Keratinocyte (primary cell): ENCODE results near the gene SHPK. TPM values are rescaled to one million over a fixed set of nuclear protein-coding genes. Genes with fewer than 3 reads are reported as not detected.

Experiments
- DNase-seq: peaks from one replicate; pipeline ENCODE4 v3.0.0-alpha.2; 2011; ENCODE audit warnings: low read depth, missing footprints, low spot score
- FAIRE-seq: peaks from 2 replicates; lab custom pipeline; 2011; peaks lifted over from hg19 to GRCh38; lab: Jason Lieb, UNC
- H2AFZ ChIP-seq: 2 replicates; pipeline ENCODE4 v1.6.0; 2012; ENCODE audit warnings: low read length, control low read depth, inconsistent platforms; ENCODE audit not compliant: control insufficient read depth
- H3K27ac ChIP-seq: 2 replicates; pipeline ENCODE4 v1.5.1; 2011; ENCODE audit warnings: low read length; ENCODE audit not compliant: control insufficient read depth, insufficient read depth
- H3K27me3 ChIP-seq: 3 replicates; pipeline ENCODE4 v1.6.0; 2011; ENCODE audit warnings: low read length; ENCODE audit not compliant: control insufficient read depth, insufficient read depth; ENCODE audit errors: extremely low read depth
- H3K36me3 ChIP-seq, 2 experiments: 2 replicates in 1 of 2; 3 replicates in 1 of 2; pipeline ENCODE4 v1.5.1; 2011; ENCODE audit warnings: low read length in 2 of 2, mild to moderate bottlenecking in 1 of 2; ENCODE audit not compliant: control insufficient read depth in 2 of 2, insufficient read depth in 2 of 2; ENCODE audit errors: extremely low read depth in 1 of 2
- H3K4me1 ChIP-seq: 3 replicates; pipeline ENCODE4 v1.5.1; 2011; ENCODE audit warnings: low read length; ENCODE audit not compliant: control insufficient read depth, insufficient read depth; ENCODE audit errors: extremely low read depth
- H3K4me2 ChIP-seq: 3 replicates; pipeline ENCODE4 v1.6.0; 2011; ENCODE audit warnings: low read depth, low read length; ENCODE audit not compliant: control insufficient read depth, insufficient read depth; ENCODE audit errors: extremely low read depth
- H3K4me3 ChIP-seq, 3 experiments: fragments of 200-600 bp in 1 of 3; sonication (generic) in 1 of 3; 2 replicates in 2 of 3; 3 replicates in 1 of 3; pipeline ENCODE4 v1.5.1; 2011 to 2016; ENCODE audit warnings: low read length in 3 of 3, mild to moderate bottlenecking in 3 of 3, control low read depth in 2 of 3, inconsistent platforms in 1 of 3, low read depth in 1 of 3, mixed read lengths in 1 of 3, mixed run types in 1 of 3, moderate library complexity in 1 of 3; ENCODE audit not compliant: control insufficient read depth in 2 of 3, insufficient read depth in 2 of 3; ENCODE audit errors: extremely low read depth in 1 of 3
- H3K79me2 ChIP-seq: 2 replicates; pipeline ENCODE4 v1.6.0; 2012; ENCODE audit warnings: low read length; ENCODE audit not compliant: control insufficient read depth, insufficient read depth
- H3K9ac ChIP-seq: 3 replicates; pipeline ENCODE4 v1.6.0; 2011; ENCODE audit warnings: low read length; ENCODE audit not compliant: control insufficient read depth, insufficient read depth; ENCODE audit errors: extremely low read depth
- H3K9me1 ChIP-seq: 3 replicates; pipeline ENCODE4 v1.6.0; 2011; ENCODE audit warnings: low read length; ENCODE audit not compliant: control insufficient read depth, insufficient read depth; ENCODE audit errors: extremely low read depth
- H3K9me3 ChIP-seq: 2 replicates; pipeline ENCODE4 v1.5.1; 2012; ENCODE audit warnings: low read depth, low read length; ENCODE audit not compliant: control insufficient read depth
- H4K20me1 ChIP-seq: 3 replicates; pipeline ENCODE4 v1.6.0; 2011; ENCODE audit warnings: low read length; ENCODE audit not compliant: control insufficient read depth, insufficient read depth; ENCODE audit errors: extremely low read depth
- CTCF ChIP-seq, 3 experiments: IDR thresholded peaks in 1 of 3; conservative IDR thresholded peaks in 1 of 3; optimal IDR thresholded peaks in 1 of 3; 2 replicates in 2 of 3; 3 replicates in 1 of 3; pipeline versions ENCODE3 to v1.5.1; 2011; ENCODE audit warnings: low read length in 3 of 3, mild to moderate bottlenecking in 3 of 3, moderate library complexity in 2 of 3, control low read depth in 1 of 3, inconsistent platforms in 1 of 3; ENCODE audit not compliant: insufficient read depth in 2 of 3; ENCODE audit errors: extremely low read depth in 1 of 3
- EZH2 ChIP-seq: IDR thresholded peaks from one replicate; pipeline ENCODE4 v1.6.1; 2012; ENCODE audit warnings: inconsistent platforms, mild to moderate bottlenecking, low read length, moderate library complexity
- dilution Hi-C: fragments of 300-500 bp; cut with MboI; formaldehyde crosslinking; loops from one replicate; pipeline ENCODE4 v1.7.0; 2020; ENCODE audit warnings: low sequenced_read_pairs; ENCODE audit not compliant: extremely low pct_ligation_motif_present
- polyA plus RNA-seq, 5 experiments: library from polyadenylated mRNA; depleted of rRNA in 3 of 5; stranded (reverse) in 3 of 5; stranded (forward) in 1 of 5; unstranded in 1 of 5; fragments of >200 nt; gene quantifications; 1 replicate in 1 of 5; 2 replicates in 3 of 5; 3 replicates in 1 of 5; pipeline versions ENCODE4 v1.2.1 to v1.2.3, GENCODE V29; 2011 to 2012; ENCODE audit warnings: missing spikeins in 2 of 5, low read depth in 1 of 5, low replicate concordance in 1 of 5

SHPK gene
- polyA plus RNA-seq, 1 donor (not counting 4 experiments of a cell fraction or from before 2014, with no cell fraction given): 9.2 TPM

GRCh38 chr17:3645310-3645709 is 9.3 kb upstream of the SHPK start:
- peaks cover 2% of the 10 kb centered on the region for H3K9me1 ChIP-seq
- no peaks in the 10 kb centered on the region for H3K4me1 ChIP-seq
- no peaks in the 10 kb centered on the region for H4K20me1 ChIP-seq
- no peaks in the 10 kb centered on the region for H3K79me2 ChIP-seq
- H3K9me3 ChIP-seq: no peaks in the 10 kb centered on the region
- H3K9ac ChIP-seq: no peak overlapping the region
- FAIRE-seq (no peak), DNase-seq (no peak)
- dilution Hi-C loops: no loop called here
- no peak overlapping the region for H3K27ac ChIP-seq
- no peak overlapping the region for H3K4me3 ChIP-seq
- peaks cover 11 to 13% of the 10 kb centered on the region in 2 experiments for H3K36me3 ChIP-seq
- no peak overlapping the region for H2AFZ ChIP-seq
- H3K4me2 ChIP-seq: no peak overlapping the region
- no peaks in the 10 kb centered on the region for H3K27me3 ChIP-seq
- TF ChIP-seq EZH2 (no peak), CTCF (optimal IDR thresholded peaks at IDR 0.05 in 1 of 3, IDR thresholded peaks at IDR 0.05 in 1 of 3, conservative IDR thresholded peaks at IDR 0.05 in 1 of 3; ENCODE audit: extremely low read depth in 1 of 3, insufficient read depth in 2 of 3, low read length in 3 of 3) (no peak)

- Histone ChIP-seq H3K4me1 (no peaks in the 10 kb centered on the region), H3K36me3 (peaks cover 11 to 12% of the 10 kb centered on the region in 2 experiments), H3K9me3 (no peaks in the 10 kb centered on the region), H3K79me2 (no peaks in the 10 kb centered on the region), H4K20me1 (no peaks in the 10 kb centered on the region), H3K27me3 (no peaks in the 10 kb centered on the region), H3K27ac (no peak overlapping the region), H3K4me3 (no peak overlapping the region), H2AFZ (no peak overlapping the region), H3K9me1 (no peaks in the 10 kb centered on the region), H3K9ac (no peak overlapping the region), H3K4me2 (no peak overlapping the region)
- DNase-seq: no peak
- no peak for FAIRE-seq
- dilution Hi-C loops: no loop called here
- no peak for TF ChIP-seq CTCF (optimal IDR thresholded peaks at IDR 0.05 in 1 of 3, IDR thresholded peaks at IDR 0.05 in 1 of 3, conservative IDR thresholded peaks at IDR 0.05 in 1 of 3; ENCODE audit: extremely low read depth in 1 of 3, insufficient read depth in 2 of 3, low read length in 3 of 3)
- no peak for TF ChIP-seq EZH2
Observed at GRCh38 chr17:3643889-3644349, 7.9 kb upstream of the SHPK start.
